HG03066 (cell line): ENCODE measurements around the gene TPI1.
"Not testable (repeated sequence)": the region's sequence is repeated elsewhere in the genome, so short reads cannot be mapped to it uniquely, and the experiment has no call there.

Source experiments
- ATAC-seq: cut with Tn5 transposase; IDR thresholded peaks from one replicate; pipeline ENCODE4 v1.9.1; 2021; ENCODE audit warnings: low read depth; ENCODE audit not compliant: unreplicated experiment

Gene TPI1

GRCh38 chr12:6865307-6865706 lies 2.0 kb upstream of the TPI1 start:
- ATAC-seq: not testable (repeated sequence)

- no peak for ATAC-seq
Measured at GRCh38 chr12:6866163-6866919, 990 bp upstream of the TPI1 start.

DNA sequence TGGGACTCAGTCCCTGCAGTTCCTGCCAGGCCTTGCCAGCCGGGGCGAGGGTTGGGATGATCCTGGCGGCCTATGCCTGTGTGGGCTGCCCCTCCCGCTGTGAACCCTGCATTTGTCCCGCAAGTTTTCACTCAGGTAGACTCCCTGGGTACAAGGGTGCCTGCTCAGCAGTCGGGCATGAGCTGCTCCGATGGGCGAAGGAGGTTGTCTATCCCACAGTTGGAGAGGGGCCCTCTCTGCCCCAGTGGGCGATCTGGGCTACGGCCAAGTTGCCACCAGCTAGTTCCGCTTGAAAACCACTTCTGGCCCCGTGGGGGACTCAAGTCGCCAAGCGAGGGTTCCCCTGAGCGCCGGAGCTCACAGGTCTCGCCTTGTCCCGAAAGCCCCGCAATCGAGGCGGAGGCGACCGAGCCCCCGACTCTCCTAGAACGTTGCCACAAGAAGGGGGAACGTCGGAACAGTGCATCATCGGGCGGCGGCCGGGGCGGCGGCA lies 365 bp upstream of the TPI1 start:
- no peak for ATAC-seq

DNA sequence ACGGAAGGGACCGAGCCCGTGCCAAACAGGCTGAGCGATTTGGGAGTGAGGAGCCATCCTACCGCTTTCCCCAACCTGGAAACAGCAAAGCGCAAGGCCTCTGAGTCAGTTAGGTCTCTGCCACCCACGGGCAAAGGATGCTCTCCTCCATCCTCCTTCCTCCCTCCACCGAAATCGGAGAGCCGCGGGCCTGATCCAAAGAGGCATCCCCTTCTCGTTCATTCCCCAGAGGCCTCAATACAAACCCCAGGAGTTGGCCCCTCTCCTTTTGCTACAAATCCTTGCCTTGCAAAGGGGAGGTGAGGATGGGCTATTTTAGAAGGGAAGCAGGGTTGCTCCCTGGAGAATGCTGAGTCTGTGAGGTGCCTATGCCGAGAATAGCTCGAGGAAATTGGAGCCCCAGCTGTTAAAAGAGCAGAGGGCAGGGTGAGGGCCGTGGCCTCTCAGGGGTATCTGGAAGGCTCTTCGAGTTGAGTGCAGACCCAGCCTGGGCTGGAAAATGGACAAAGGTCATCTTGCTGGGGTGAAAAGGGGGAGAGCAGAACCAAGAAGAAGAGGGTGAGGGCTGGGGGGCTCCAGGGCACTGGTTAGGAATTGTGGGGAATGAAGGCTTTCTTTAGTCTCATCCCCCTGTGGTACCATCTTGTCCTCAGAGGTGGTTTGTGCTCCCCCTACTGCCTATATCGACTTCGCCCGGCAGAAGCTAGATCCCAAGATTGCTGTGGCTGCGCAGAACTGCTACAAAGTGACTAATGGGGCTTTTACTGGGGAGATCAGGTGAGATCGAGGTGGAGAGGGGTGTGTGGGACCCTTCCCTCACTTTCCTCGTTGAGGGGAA lies 1.1 kb downstream of the TPI1 start:
- no peak for ATAC-seq

DNA sequence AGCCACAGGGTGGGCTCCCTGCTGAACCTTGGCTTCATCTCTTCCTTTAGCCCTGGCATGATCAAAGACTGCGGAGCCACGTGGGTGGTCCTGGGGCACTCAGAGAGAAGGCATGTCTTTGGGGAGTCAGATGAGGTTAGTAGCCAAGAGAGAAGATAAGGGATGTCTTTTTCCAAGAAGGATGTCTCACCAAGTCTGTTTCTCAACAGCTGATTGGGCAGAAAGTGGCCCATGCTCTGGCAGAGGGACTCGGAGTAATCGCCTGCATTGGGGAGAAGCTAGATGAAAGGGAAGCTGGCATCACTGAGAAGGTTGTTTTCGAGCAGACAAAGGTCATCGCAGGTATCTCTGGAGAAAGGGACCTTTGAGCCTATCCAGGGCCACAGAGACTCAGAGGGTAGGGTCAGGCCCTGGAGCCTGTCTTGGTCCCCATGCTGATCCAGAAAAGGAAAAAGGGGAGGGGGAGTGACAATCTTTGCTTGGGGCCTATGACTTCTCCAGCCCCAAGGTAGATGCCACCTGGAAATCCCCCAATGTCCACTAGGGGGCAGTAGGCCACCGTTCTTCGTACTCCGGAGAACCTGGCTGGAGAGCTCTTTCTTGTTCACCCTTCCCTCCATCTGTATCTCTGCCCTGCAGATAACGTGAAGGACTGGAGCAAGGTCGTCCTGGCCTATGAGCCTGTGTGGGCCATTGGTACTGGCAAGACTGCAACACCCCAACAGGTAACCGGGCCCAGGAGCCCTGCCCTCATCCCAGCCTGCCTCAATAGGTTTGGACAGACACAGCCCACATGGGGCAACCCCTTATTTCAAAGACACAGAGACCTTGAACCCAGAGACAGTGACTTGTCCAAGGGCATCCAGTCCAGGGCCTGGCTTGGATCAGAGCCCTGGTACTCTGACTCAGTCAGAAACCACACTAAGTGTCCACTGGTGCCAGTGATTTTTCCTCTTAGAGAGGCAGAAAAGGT lies 2.0 kb downstream of the TPI1 start:
- no peak for ATAC-seq

DNA sequence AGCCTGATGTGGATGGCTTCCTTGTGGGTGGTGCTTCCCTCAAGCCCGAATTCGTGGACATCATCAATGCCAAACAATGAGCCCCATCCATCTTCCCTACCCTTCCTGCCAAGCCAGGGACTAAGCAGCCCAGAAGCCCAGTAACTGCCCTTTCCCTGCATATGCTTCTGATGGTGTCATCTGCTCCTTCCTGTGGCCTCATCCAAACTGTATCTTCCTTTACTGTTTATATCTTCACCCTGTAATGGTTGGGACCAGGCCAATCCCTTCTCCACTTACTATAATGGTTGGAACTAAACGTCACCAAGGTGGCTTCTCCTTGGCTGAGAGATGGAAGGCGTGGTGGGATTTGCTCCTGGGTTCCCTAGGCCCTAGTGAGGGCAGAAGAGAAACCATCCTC lies 3.0 kb downstream of the TPI1 start:
- ATAC-seq: not testable (repeated sequence)

DNA sequence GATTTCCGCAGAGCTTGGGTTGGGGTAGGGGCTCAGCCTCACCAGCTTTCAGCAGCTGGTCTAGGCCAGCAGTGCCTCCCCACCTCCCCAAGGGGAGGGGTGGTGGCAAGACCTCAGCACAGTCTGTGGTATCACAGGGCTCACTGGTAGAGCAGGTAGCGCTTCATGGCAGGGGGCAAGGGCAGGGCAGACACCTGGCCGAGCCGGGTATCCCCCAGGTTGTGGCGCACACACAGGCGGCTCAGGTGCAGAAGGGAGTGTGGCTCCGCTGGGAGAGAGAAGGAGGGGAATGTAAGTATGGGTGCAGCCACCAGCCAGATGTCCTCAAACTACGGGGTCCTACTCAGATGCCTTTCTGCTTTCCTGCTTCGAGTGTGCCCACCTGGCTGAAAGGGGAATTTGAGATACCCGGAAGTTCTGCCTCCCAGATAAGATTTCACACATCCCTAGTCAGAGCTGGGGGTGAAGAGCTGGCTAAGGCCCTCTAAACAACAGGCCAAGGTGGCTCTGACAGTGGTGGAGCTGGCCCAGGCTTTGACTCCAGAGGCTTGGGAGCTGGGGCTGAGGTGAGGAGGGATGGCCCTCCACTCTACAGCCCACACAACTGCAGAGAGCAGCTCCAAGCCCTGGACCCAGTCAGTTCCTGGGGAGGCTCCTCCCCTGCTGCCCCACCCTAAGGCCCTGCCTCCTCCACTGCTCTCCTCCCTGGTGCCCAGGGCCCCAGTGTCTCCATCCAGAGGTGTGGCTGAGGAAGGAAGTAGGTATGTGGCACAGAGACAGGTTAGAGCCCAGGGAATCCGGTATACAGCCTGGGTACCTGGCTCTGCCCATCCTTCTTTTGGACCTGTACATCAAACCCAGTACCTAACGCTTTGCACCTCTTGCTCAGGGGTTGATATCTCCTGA lies 4.0 kb downstream of the TPI1 start:
- no peak for ATAC-seq

- peak; percentile 36 for ATAC-seq
Measured at GRCh38 chr12:6872073-6873048, 5.0 kb downstream of the TPI1 start.

- peak; percentile 65 for ATAC-seq
Measured at GRCh38 chr12:6873094-6874014, 6.0 kb downstream of the TPI1 start, which contains the start of gene SPSB2. Gene SPSB2 (minus strand): TSS chr12:6873303. CDS start chr12:6872901, 402 bp downstream.

GRCh38 chr12:6874015-6874368 lies 6.7 kb downstream of the TPI1 start:
- not testable (repeated sequence) for ATAC-seq

- not testable (repeated sequence) for ATAC-seq
Measured at GRCh38 chr12:6879824-6880223, 12.5 kb downstream of the TPI1 start.

GRCh38 chr12:6883252-6883651 lies 15.9 kb downstream of the TPI1 start:
- no peak for ATAC-seq

DNA sequence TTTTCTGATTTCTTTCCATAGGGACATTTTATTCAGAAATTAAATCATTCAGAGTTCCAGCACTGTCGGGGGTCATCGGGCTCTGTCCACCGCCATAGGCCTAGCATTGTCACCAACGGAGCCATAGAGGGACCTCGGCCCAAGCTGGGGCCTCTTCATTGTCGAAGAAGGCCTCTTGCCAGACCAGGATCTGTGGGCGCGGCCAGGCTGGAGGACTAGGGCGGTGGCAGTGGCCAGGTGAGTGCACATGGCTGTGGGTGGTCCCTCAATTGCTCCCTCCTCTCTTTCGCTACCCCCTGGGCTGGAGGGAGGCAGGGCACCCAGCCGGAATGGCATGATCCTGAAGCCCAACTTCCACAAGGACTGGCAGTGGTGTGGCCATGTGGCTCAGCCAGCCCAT lies 16.4 kb downstream of the TPI1 start:
- ATAC-seq: no peak

DNA sequence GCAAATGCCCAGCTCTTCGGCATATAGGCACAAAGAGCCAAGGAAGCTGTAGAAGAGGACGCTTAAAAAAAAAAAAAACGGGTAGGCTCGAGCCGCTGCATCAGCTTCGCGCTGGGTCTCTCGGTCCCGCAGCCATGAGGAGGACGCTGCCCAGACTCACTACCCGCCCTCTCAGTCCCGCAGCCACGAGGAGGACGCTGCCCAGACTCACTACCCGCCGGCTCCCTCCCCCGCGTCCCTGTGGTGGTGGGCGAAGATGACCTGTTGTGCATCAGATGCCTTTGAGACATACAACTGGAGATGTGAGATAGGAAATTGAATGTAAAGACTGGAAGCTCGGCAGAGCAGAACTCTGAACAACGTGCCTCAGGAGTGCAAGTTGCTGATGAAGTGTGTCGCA lies 17.2 kb downstream of the TPI1 start:
- ATAC-seq: no peak

GRCh38 chr12:6886206-6886999 lies 19.1 kb downstream of the TPI1 start:
- not testable (repeated sequence) for ATAC-seq

- ATAC-seq: no peak
Measured at GRCh38 chr12:6887460-6887859, 20.1 kb downstream of the TPI1 start.
